SK-N-DZ (cell line): ENCODE results near the gene SORCS1.

Experiments
- DNase-seq: peaks from one replicate; pipeline ENCODE4 v3.0.0-alpha.2; 2015; ENCODE audit warnings: low spot score
- small RNA-seq, 2 experiments: library from RNA; depleted of rRNA; stranded (forward); fragments of <200 nt; gene quantifications; one replicate each; pipeline ENCODE3, GENCODE V24; 2014

Gene SORCS1

DNA sequence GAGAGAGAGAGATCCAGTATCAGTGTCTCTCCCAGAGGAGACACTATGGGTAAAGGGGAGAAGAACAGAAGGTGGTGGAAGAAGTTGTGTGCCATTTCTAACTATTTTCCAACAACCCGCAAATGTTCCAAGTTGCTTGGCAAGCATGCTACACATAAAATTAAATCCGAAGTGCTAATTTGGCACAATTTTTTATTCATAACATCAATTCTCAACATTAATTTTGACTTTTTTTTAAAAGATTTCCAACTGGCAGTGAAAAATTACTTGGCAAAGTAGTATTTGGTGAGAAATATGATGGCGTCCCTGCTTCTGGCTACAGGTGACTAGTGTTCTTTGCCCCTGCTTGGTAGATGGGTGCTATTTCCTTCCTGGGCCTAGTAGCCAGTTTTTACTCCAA is 622.0 kb downstream of the SORCS1 start:
- DNase-seq = no peak

DNA sequence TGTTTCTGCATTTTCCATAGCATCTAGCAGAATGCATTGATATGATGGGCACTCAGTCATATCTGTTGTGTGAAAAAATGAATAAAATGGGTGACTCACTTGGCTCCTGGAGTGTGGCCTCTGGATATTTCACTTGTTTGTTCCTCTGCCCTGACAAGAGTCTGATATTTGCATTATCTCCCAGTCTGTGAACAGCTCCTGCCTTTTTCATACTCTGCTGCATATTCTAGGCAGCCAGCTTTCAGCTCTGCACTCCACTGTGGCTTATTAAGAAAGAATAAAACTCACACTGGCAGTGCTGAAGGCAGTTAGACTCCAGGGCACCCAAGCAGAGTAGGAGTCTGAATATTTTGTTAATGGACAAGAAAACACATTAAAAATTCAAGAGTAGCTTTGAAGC is 623.9 kb downstream of the SORCS1 start:
- no peak for DNase-seq

DNA sequence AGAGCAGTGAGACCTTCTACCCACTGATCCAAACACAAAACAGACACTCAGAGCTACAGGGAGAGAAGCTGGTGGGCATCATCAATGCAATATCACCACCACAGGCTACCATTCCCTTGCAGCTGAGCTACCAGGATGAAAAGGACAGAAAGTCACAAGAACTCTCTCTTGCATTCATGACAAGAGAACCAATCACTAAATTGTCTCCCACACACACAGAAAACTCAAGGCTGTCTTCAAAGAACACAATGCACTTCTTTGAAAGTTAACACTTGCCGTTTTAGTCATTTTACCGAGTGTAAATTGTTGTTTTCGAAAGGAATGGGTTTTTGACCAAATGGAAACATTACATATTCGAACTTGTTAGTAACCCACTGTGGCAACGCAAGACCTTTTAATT is 626.6 kb downstream of the SORCS1 start:
- no peak for DNase-seq

GRCh38 chr10:106535304-106535953 is 629.1 kb downstream of the SORCS1 start:
- no peak for DNase-seq

DNA sequence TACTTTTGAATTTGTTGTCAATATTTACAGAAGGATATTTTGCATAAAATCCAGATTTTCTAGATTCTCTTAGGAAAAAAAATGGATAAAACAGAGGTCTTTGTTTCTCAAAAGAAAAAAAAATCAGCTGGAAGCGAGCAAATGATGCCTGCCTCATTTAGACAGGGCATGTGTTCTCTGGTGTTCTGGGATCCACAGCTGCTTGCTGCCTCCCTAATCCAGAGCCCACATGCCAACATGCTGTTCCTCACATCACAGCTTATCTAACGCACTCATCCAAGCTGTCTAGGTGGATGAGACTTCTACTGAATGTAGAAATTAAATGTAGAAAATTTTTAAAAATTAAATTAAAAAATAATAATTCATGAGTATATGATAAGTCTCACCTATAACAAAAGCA is 630.1 kb downstream of the SORCS1 start:
- no peak for DNase-seq

DNA sequence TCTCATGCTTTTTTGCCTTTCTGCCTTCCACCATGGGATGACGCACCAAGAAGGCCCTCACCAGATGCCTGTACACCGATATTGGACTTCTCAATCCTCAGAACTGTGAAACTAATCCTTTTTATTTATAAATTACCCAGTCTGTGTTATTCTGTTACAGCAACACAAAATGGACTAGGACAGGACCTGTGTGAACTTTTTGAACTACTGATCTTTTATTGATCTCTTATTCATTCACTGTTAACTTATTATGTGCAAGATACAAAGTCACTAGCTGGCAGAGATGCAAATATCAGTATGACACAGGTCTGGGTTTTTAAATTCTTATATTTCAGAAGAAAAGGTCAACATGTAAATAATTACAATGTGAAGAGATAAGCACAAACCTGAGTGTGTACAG is 635.8 kb downstream of the SORCS1 start:
- no peak for DNase-seq

- DNase-seq = no peak
These were observed 638.7 kb downstream of the SORCS1 start for GRCh38 chr10:106525835-106526234.

Small RNA genes within 50 kb of the gene (small RNA-seq; reads per million reads assigned to genes)
- 0.16 to 0.93 reads per million in 2 experiments for gene RNA5SP325
